ENCODE measurements around the gene CPB2. TPM values are rescaled to one million over a fixed set of nuclear protein-coding genes. Genes with fewer than 3 reads are reported as not detected.
A peak's percentile ranks its signal among the peaks of the same experiment; 100 is the strongest.

The CPB2 gene
- total and polyA plus RNA-seq, 8 donors: 0.17 to 18.4 (median 0.35) TPM

DNA sequence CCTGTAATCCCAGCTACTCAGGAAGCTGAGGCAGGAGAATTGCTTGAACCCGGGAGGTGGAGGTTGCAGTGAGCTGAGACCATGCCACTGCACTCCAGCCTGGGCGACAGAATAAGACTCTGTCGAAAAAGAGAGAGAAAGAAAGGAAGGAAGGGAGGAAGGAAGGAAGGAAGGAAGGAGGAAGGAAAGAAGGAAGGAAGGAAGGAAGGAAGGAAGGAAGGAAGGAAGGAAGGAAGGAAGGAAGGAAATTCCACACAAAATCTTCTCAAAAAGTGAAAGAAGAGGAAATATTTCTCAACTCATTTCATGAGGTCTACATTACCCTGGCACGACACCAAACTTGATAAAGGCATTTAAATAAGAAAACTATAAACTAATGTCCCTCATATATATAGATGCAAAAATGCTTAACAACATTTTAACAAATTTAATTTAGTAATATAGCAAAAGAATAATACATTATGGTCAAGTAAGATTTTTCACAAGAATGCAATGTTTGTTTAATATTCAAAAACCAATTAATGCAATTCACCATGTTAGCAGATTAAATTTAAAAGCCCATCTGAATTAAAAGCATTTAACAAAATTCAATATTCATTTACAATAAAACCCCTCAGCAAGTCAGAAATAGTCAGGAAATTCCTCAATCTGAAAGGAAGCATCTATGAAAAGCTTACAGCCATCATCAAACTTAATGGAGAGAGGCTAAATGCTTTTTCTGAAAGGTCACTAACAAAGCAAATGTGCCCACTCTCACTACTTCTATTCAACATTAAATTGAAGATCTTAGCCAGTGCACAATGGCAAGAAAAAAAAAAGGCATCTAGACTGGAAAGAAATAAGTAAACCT lies 12.0 kb upstream of the CPB2 start:
- intact Hi-C loops (cut with DNase I): no loop called here
- TF ChIP-seq, protein P1, sequence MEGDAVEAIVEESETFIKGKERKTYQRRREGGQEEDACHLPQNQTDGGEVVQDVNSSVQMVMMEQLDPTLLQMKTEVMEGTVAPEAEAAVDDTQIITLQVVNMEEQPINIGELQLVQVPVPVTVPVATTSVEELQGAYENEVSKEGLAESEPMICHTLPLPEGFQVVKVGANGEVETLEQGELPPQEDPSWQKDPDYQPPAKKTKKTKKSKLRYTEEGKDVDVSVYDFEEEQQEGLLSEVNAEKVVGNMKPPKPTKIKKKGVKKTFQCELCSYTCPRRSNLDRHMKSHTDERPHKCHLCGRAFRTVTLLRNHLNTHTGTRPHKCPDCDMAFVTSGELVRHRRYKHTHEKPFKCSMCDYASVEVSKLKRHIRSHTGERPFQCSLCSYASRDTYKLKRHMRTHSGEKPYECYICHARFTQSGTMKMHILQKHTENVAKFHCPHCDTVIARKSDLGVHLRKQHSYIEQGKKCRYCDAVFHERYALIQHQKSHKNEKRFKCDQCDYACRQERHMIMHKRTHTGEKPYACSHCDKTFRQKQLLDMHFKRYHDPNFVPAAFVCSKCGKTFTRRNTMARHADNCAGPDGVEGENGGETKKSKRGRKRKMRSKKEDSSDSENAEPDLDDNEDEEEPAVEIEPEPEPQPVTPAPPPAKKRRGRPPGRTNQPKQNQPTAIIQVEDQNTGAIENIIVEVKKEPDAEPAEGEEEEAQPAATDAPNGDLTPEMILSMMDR (IDR thresholded peaks at IDR 0.05): no peak
- peaks cover 0 to 11% of the 10 kb centered on the region in 2 donors for H3K4me1 ChIP-seq

DNA sequence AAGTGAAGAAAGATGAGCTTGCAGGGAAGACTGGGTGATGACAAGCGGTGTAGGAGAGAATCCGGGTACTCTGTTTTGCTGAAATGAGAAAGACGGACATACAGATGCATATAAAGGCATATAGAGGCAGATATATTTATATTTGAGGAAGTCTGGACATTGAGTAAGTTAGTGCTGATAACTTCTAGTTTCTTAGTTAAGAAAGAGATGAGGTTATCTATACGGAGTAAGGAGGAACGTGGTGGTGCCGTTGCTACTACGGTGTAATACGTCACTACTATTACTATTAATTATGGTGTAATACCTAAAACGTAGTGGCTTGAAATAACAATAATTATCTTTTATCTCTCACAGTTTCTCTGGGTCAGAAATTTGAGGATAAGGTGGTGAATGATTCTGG lies 9.8 kb upstream of the CPB2 start:
- no peaks in the 10 kb centered on the region for H3K9me3 ChIP-seq
- H3K4me3 ChIP-seq: no peak overlapping the region
- no peak for DNase-seq
- TF ChIP-seq, protein P1 (IDR thresholded peaks at IDR 0.05): no peak
- intact Hi-C loops (cut with DNase I): no loop called here
- ATAC-seq: peak; percentile 10
- H3K27ac ChIP-seq: no peak overlapping the region
- no peaks in the 10 kb centered on the region for H3K4me1 ChIP-seq
- no peaks in the 10 kb centered on the region for H3K27me3 ChIP-seq
- H3K36me3 ChIP-seq: no peaks in the 10 kb centered on the region

More for the DNA sequence above, 12.0 kb upstream of the CPB2 start:
- no peak for ATAC-seq
- no peak for DNase-seq
- no peak overlapping the region for H3K4me3 ChIP-seq
- no peaks in the 10 kb centered on the region for H3K36me3 ChIP-seq
- no peaks in the 10 kb centered on the region for H3K27me3 ChIP-seq
- H3K9me3 ChIP-seq: no peaks in the 10 kb centered on the region
- no peak overlapping the region for H3K27ac ChIP-seq

DNA sequence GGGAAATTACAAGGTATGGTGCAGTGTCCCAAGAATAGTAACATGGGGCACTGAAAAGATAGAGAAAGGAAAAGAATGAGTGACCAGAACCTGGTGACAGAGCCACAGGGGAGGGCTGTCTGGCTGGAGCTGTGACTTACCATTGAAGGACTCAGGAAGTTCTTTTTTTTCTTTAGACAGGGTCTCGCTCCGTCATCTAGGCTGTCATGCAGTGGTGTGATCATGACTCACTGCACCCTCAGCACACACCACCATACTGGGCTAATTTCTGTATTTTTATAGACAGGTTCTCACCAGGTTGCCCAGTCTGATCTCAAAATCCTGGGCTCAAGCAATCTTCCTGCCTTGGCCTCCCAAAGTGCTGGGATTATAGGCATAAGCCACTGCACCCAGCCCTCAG lies 8.8 kb upstream of the CPB2 start:
- Histone ChIP-seq H3K27me3 (no peaks in the 10 kb centered on the region), H3K36me3 (no peaks in the 10 kb centered on the region), H3K9me3 (no peaks in the 10 kb centered on the region), H3K27ac (no peak overlapping the region), H3K4me1 (no peaks in the 10 kb centered on the region), H3K4me3 (no peak overlapping the region)
- no peak for DNase-seq
- TF ChIP-seq, protein P1 (IDR thresholded peaks at IDR 0.05): no peak
- ATAC-seq: peak; percentile 61
- intact Hi-C loops (cut with DNase I): no loop called here

DNA sequence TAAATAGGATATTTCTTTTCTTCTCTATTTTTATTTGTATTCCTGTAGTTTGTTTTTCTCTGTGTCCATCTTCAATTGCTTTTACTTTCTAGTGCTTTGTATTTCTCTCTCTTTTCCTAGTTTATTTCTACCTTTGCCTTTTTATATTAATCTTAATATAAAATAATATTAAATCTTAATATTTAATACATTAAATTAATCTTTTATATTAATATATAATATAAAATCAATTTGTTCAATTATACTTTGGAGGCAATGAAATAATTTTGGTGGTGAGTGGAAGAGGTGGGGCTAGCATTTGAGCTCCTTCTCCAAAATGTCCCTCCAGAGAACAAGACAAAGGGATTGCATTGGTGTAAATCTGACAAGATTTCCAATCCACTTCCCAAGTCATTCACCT lies 6.3 kb upstream of the CPB2 start:
- Histone ChIP-seq H3K27me3 (no peaks in the 10 kb centered on the region), H3K4me1 (no peaks in the 10 kb centered on the region), H3K27ac (no peak overlapping the region), H3K9me3 (no peaks in the 10 kb centered on the region), H3K4me3 (no peak overlapping the region), H3K36me3 (no peaks in the 10 kb centered on the region)
- ATAC-seq (no peak), DNase-seq (no peak)
- intact Hi-C loops (cut with DNase I): no loop called here
- TF ChIP-seq, protein P1 (IDR thresholded peaks at IDR 0.05): no peak

DNA sequence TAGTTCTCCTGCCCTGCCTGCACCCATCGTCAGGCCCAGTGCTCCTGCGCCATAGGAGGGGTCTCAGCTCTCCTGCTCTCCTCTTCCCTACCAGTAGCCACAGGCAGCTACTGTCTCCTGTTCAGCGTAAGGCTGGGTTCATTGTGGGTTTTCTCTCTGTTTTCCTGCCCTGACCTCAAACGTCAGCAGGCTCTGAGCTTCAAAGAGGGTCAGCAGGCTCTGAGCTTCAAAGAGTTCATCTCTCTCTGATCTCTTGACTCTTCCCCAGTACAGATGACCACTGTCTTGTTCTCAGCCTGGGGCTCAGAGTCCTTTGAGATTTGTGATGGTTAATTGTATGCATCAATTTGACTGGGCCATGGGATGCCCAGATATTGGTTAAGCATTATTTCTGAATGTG lies 4.6 kb upstream of the CPB2 start:
- no peaks in the 10 kb centered on the region for H3K9me3 ChIP-seq
- no peaks in the 10 kb centered on the region for H3K4me1 ChIP-seq
- no peaks in the 10 kb centered on the region for H3K36me3 ChIP-seq
- intact Hi-C loops (cut with DNase I): no loop called here
- no peak overlapping the region for H3K27ac ChIP-seq
- TF ChIP-seq, protein P1 (IDR thresholded peaks at IDR 0.05): no peak
- no peaks in the 10 kb centered on the region for H3K27me3 ChIP-seq
- DNase-seq (no peak), ATAC-seq (no peak)
- no peak overlapping the region for H3K4me3 ChIP-seq

Measured in left lung (tissue), 10 donors.